H9 (cell line): ENCODE data around the gene LRP1B. TPM values are rescaled to one million over a fixed set of nuclear protein-coding genes. Genes with fewer than 3 reads are reported as not detected.

Experiments
- DNase-seq: peaks from one replicate; pipeline ENCODE4 v3.0.0-alpha.2; 2017
- H2AFZ ChIP-seq: one replicate; pipeline ENCODE4 v1.6.1; 2013; ENCODE audit warnings: mild to moderate bottlenecking, low read length, control low read depth, moderate library complexity
- H2AK5ac ChIP-seq: 2 replicates; pipeline ENCODE4 v1.6.1; 2013; ENCODE audit warnings: low read length, control low read depth, mixed read lengths; ENCODE audit not compliant: insufficient read length
- H2BK120ac ChIP-seq: one replicate; pipeline ENCODE4 v1.6.1; 2013; ENCODE audit warnings: low read depth, mild to moderate bottlenecking, low read length, control low read depth, inconsistent platforms; ENCODE audit not compliant: poor library complexity, severe bottlenecking
- H2BK12ac ChIP-seq: 2 replicates; pipeline ENCODE4 v1.6.1; 2013; ENCODE audit warnings: low read length, control low read depth, mixed read lengths, low read depth; ENCODE audit not compliant: insufficient read length
- H2BK15ac ChIP-seq: 2 replicates; pipeline ENCODE4 v1.6.1; 2013; ENCODE audit warnings: low read depth, low read length, control low read depth
- H2BK20ac ChIP-seq: one replicate; pipeline ENCODE4 v1.6.1; 2013; ENCODE audit warnings: low read depth, mild to moderate bottlenecking, low read length, control low read depth, inconsistent platforms; ENCODE audit not compliant: poor library complexity, severe bottlenecking
- H2BK5ac ChIP-seq: 2 replicates; pipeline ENCODE4 v1.6.1; 2013; ENCODE audit warnings: low read length, control low read depth, mixed read lengths; ENCODE audit not compliant: insufficient read length
- H3K14ac ChIP-seq: 2 replicates; pipeline ENCODE4 v1.6.1; 2013; ENCODE audit warnings: low read length, control low read depth; ENCODE audit not compliant: insufficient read depth
- H3K18ac ChIP-seq: 2 replicates; pipeline ENCODE4 v1.6.1; 2013; ENCODE audit warnings: low read depth, mild to moderate bottlenecking, mixed read lengths, low read length, control low read depth; ENCODE audit not compliant: insufficient read length
- H3K23ac ChIP-seq: 2 replicates; pipeline ENCODE4 v1.6.1; 2013; ENCODE audit warnings: low read length, control low read depth, mixed read lengths, low read depth; ENCODE audit not compliant: insufficient read length
- H3K23me2 ChIP-seq: 2 replicates; pipeline ENCODE4 v1.6.1; 2013; ENCODE audit warnings: low read depth, mild to moderate bottlenecking, mixed read lengths, low read length, control low read depth; ENCODE audit not compliant: insufficient read length, poor library complexity, severe bottlenecking
- H3K27ac ChIP-seq: 2 replicates; pipeline ENCODE4 v1.5.1; 2013; ENCODE audit warnings: low read length, control low read depth, mixed read lengths, low read depth; ENCODE audit not compliant: insufficient read length
- H3K27me3 ChIP-seq: 2 replicates; pipeline ENCODE4 v1.6.1; 2013; ENCODE audit warnings: low read length, control low read depth, inconsistent platforms; ENCODE audit not compliant: insufficient read depth
- H3K4ac ChIP-seq: 2 replicates; pipeline ENCODE4 v1.6.1; 2013; ENCODE audit warnings: low read depth, mild to moderate bottlenecking, control low read depth, inconsistent platforms, low read length, moderate library complexity
- H3K4me1 ChIP-seq: 2 replicates; pipeline ENCODE4 v1.6.1; 2013; ENCODE audit warnings: low read length, control low read depth, inconsistent platforms; ENCODE audit not compliant: insufficient read depth
- H3K4me2 ChIP-seq: 2 replicates; pipeline ENCODE4 v1.6.1; 2013; ENCODE audit warnings: low read length, control low read depth, mixed read lengths; ENCODE audit not compliant: insufficient read length, insufficient read depth
- H3K56ac ChIP-seq: 2 replicates; pipeline ENCODE4 v1.6.1; 2013; ENCODE audit warnings: low read depth, mild to moderate bottlenecking, mixed read lengths, low read length, control low read depth; ENCODE audit not compliant: insufficient read length
- H3K79me1 ChIP-seq: 2 replicates; pipeline ENCODE4 v1.6.1; 2013; ENCODE audit warnings: low read depth, mild to moderate bottlenecking, moderate library complexity, low read length, control low read depth, inconsistent platforms; ENCODE audit not compliant: insufficient read depth, poor library complexity, severe bottlenecking
- H3K79me2 ChIP-seq: 2 replicates; pipeline ENCODE4 v1.6.1; 2013; ENCODE audit warnings: low read length, control low read depth, inconsistent platforms; ENCODE audit not compliant: insufficient read depth
- H3K9ac ChIP-seq: 2 replicates; pipeline ENCODE4 v1.6.1; 2013; ENCODE audit warnings: low read length, control low read depth, mixed read lengths; ENCODE audit not compliant: insufficient read length; ENCODE audit errors: extremely low read depth
- H3K9me3 ChIP-seq: one replicate; pipeline ENCODE4 v1.6.1; 2013; ENCODE audit warnings: low read depth, low read length, inconsistent platforms; ENCODE audit not compliant: control insufficient read depth
- H3T11ph ChIP-seq: one replicate; pipeline ENCODE4 v1.6.1; 2013; ENCODE audit warnings: mild to moderate bottlenecking, low read length, control low read depth, inconsistent platforms
- H4K20me1 ChIP-seq: one replicate; pipeline ENCODE4 v1.6.1; 2013; ENCODE audit not compliant: control insufficient read depth, insufficient read length, insufficient read depth
- H4K5ac ChIP-seq: 2 replicates; pipeline ENCODE4 v1.6.1; 2013; ENCODE audit warnings: low read depth, mild to moderate bottlenecking, mixed read lengths, low read length, control low read depth; ENCODE audit not compliant: insufficient read length
- H4K8ac ChIP-seq: replicated peaks from 2 replicates; pipeline ENCODE4 v1.6.1; 2013; ENCODE audit warnings: low read length, control low read depth, mixed read lengths, low read depth; ENCODE audit not compliant: insufficient read length
- H4K91ac ChIP-seq: 2 replicates; pipeline ENCODE4 v1.6.1; 2013; ENCODE audit warnings: low read depth, mild to moderate bottlenecking, moderate library complexity, mixed read lengths, low read length, control low read depth; ENCODE audit not compliant: insufficient read length
- H3K27ac Mint-ChIP-seq, 3 experiments: 2 replicates in 2 of 3; 3 replicates in 1 of 3; pipeline ENCODE4 v1.8.0; 2020 to 2021; ENCODE audit warnings: mixed read lengths in 3 of 3, mild to moderate bottlenecking in 1 of 3, moderate library complexity in 1 of 3
- H3K27me3 Mint-ChIP-seq: 2 replicates; pipeline ENCODE4 v1.8.0; 2021; ENCODE audit warnings: low read depth, mild to moderate bottlenecking, moderate library complexity, mixed read lengths
- H3K36me3 Mint-ChIP-seq, 3 experiments: 2 replicates in 2 of 3; 3 replicates in 1 of 3; pipeline ENCODE4 v1.8.0; 2020 to 2021; ENCODE audit warnings: low read depth in 3 of 3, mixed read lengths in 3 of 3; ENCODE audit not compliant: insufficient read depth in 1 of 3
- H3K4me1 Mint-ChIP-seq, 2 experiments: 2 replicates each; pipeline ENCODE4 v1.8.0; 2020; ENCODE audit warnings: mixed read lengths in 2 of 2
- H3K4me3 Mint-ChIP-seq, 2 experiments: 2 replicates in 1 of 2; 3 replicates in 1 of 2; pipeline ENCODE4 v1.8.0; 2020 to 2021; ENCODE audit warnings: mild to moderate bottlenecking in 2 of 2, mixed read lengths in 2 of 2, moderate library complexity in 1 of 2
- H3K9me3 Mint-ChIP-seq, 2 experiments: 2 replicates in 1 of 2; 3 replicates in 1 of 2; pipeline ENCODE4 v1.8.0; 2020; ENCODE audit warnings: mild to moderate bottlenecking in 2 of 2, mixed read lengths in 2 of 2, moderate library complexity in 1 of 2
- CTCF ChIP-seq: fragments of 200-600 bp; sonication (generic); conservative IDR thresholded peaks from 3 replicates; pipeline ENCODE4 v1.8.0; 2021; ENCODE audit warnings: antibody characterized with exemption, mild to moderate bottlenecking
- WGBS: extraction: QIAGEN DNeasy Blood & Tissue Kit; methylation state at CpG from one replicate; pipeline ENCODE4 v1.1.7; 2013; ENCODE audit warnings: missing lambda C conversion rate, low lambda C conversion rate, mixed read lengths; ENCODE audit not compliant: insufficient read length; ENCODE audit errors: extremely low coverage; 5-methylcytosine and 5-hydroxymethylcytosine counted together
- total RNA-seq: library from RNA; stranded (reverse); gene quantifications from 2 replicates; pipeline ENCODE4 v1.2.1, GENCODE V29; 2021

Gene LRP1B
- total RNA-seq, 1 experiment from 2014 or later: not detected

DNA sequence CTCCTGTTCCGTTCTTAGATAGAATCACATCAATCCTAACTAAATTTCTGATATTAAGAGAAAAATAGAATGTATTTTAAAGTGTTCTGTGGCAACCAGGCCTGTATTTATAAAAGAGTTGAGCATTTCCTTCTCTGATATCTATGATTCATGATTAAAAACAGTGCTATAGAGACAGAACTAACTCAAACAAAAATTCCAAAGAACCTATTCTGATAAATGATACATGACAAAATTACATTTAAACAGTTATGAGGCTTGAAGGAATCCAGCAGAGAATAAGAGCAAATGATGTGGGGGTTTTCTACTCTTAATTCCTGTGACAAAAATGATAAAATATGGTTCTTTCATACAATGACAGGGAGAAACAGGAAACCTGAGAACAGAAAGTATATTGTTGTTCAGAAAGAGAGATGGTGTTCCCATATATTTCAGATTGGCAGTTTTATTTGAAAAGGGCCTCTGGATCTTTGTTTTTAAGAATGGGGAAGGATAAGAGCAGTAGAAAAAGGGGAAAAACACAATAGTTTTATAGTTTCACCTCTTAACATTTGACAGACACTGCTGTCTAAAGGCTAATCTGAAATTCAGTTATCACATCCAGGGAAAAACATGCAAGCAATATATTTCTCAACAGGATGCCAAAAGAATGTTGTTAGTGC lies 944.3 kb downstream of the LRP1B start:
- Histone ChIP-seq H4K20me1 (no peaks in the 10 kb centered on the region), H2BK20ac (no peak overlapping the region), H4K5ac (no peak overlapping the region), H3K56ac (no peak overlapping the region), H2AFZ (no peak overlapping the region), H3K23ac (no peak overlapping the region), H3K4me2 (no peak overlapping the region), H3K27me3 (no peaks in the 10 kb centered on the region), H2BK5ac (no peak overlapping the region), H2BK15ac (no peak overlapping the region), H3K9ac (no peak overlapping the region), H4K91ac (no peak overlapping the region), H3K18ac (no peak overlapping the region), H3K4me1 (no peaks in the 10 kb centered on the region; the same call in 1 of the 2 replicates), H3K23me2 (no peaks in the 10 kb centered on the region), H2AK5ac (no peak overlapping the region), H3T11ph (no peak overlapping the region), H3K4ac (no peak overlapping the region), H3K14ac (no peak overlapping the region), H3K9me3 (no peaks in the 10 kb centered on the region), H3K79me2 (no peaks in the 10 kb centered on the region), H3K79me1 (no peaks in the 10 kb centered on the region), H4K8ac (no peak overlapping the region), H3K27ac (no peak overlapping the region), H2BK120ac (no peak overlapping the region), H2BK12ac (no peak overlapping the region)
- TF ChIP-seq CTCF: no peak
- no peak for DNase-seq
- WGBS: no CpG with 5 or more reads among the region's 1 CpG
- H3K9me3 Mint-ChIP-seq: no peaks in the 10 kb centered on the region
- H3K27me3 Mint-ChIP-seq: no peaks in the 10 kb centered on the region
- no peak overlapping the region for H3K4me3 Mint-ChIP-seq
- H3K27ac Mint-ChIP-seq: no peak overlapping the region
- H3K36me3 Mint-ChIP-seq: no peaks in the 10 kb centered on the region
- H3K4me1 Mint-ChIP-seq: peaks cover 6 to 7% of the 10 kb centered on the region in 2 experiments
